PC-3 (cell line): ENCODE data around the gene TSGA10. TPM values are rescaled to one million over a fixed set of nuclear protein-coding genes. Genes with fewer than 3 reads are reported as not detected.

Source experiments
- ATAC-seq: fragments of 200-7000 bp; cut with Tn5 transposase; 2 replicates; pipeline ENCODE4 v1.9.1; 2020; ENCODE audit warnings: mild to moderate bottlenecking, moderate library complexity
- BruUV-seq: library from RNA; stranded (reverse); fragments of 400-500 nt; replicated peaks from 2 replicates; lab custom pipeline; 2021; lab: Mats Ljungman, UMichigan
- CTCF ChIA-PET: fragments of 300-600 bp; sonication (Branson Sonifier 250); formaldehyde crosslinking; loops from one replicate; lab custom pipeline; 2022; ENCODE audit warnings: antibody characterized with exemption; lab: Charles Lee
- POLR2A ChIA-PET: fragments of 300-600 bp; sonication (Branson Sonifier 250); formaldehyde crosslinking; loops from one replicate; lab custom pipeline; 2022; ENCODE audit warnings: antibody characterized with exemption; ENCODE audit not compliant: unreplicated experiment; lab: Charles Lee
- DNase-seq: peaks from one replicate; pipeline ENCODE4 v3.0.0-alpha.2; 2015
- H2AFZ ChIP-seq: fragments of 300-600 bp; sonication (generic); 2 replicates; pipeline ENCODE4 v1.6.0; 2016; ENCODE audit warnings: antibody characterized with exemption, low read length
- H3F3A ChIP-seq: fragments of 300-600 bp; sonication (generic); one replicate; pipeline ENCODE4 v1.6.0; 2017; ENCODE audit warnings: antibody characterized with exemption, low read length, control low read depth, mild to moderate bottlenecking; ENCODE audit not compliant: unreplicated experiment
- H3K27ac ChIP-seq: fragments of 300-600 bp; sonication (generic); 2 replicates; pipeline ENCODE4 v1.5.1; 2016; ENCODE audit warnings: mild to moderate bottlenecking, low read length
- H3K27me3 ChIP-seq: fragments of 300-600 bp; sonication (generic); 2 replicates; pipeline ENCODE4 v1.6.1; 2016; ENCODE audit warnings: low read length, mixed read lengths
- H3K36me3 ChIP-seq: fragments of 300-600 bp; sonication (generic); 2 replicates; pipeline ENCODE4 v1.6.1; 2016; ENCODE audit warnings: low read depth, mixed run types, low read length, mixed read lengths
- H3K4me1 ChIP-seq: fragments of 300-600 bp; sonication (generic); 2 replicates; pipeline ENCODE4 v1.5.1; 2016; ENCODE audit warnings: low read length; ENCODE audit not compliant: insufficient read depth
- H3K4me2 ChIP-seq: fragments of 300-600 bp; sonication (generic); 2 replicates; pipeline ENCODE4 v1.6.0; 2016; ENCODE audit warnings: low read length
- H3K4me3 ChIP-seq: fragments of 300-600 bp; sonication (generic); 2 replicates; pipeline ENCODE4 v1.5.1; 2016; ENCODE audit warnings: mild to moderate bottlenecking, low read length, mixed read lengths
- H3K79me2 ChIP-seq: fragments of 300-600 bp; sonication (generic); 2 replicates; pipeline ENCODE4 v1.6.1; 2017; ENCODE audit warnings: low read length, mixed read lengths
- H3K9ac ChIP-seq: fragments of 300-600 bp; sonication (generic); 2 replicates; pipeline ENCODE4 v1.6.0; 2016; ENCODE audit warnings: mild to moderate bottlenecking, low read length
- H3K9me2 ChIP-seq: fragments of 300-600 bp; sonication (generic); replicated peaks from 2 replicates; pipeline ENCODE4 v1.6.1; 2016; ENCODE audit warnings: mixed run types, low read length, mixed read lengths
- H3K9me3 ChIP-seq: fragments of 300-600 bp; sonication (generic); 2 replicates; pipeline ENCODE4 v1.6.1; 2016; ENCODE audit warnings: low read length, mixed read lengths
- H4K20me1 ChIP-seq: fragments of 300-600 bp; sonication (generic); 2 replicates; pipeline ENCODE4 v1.6.1; 2016; ENCODE audit warnings: low read length, mixed read lengths
- EZH2 ChIP-seq: fragments of 300-600 bp; sonication (generic); IDR thresholded peaks from one replicate; pipeline ENCODE4 v1.6.1; 2017; ENCODE audit warnings: antibody characterized with exemption, mild to moderate bottlenecking, low read length; ENCODE audit not compliant: unreplicated experiment
- EZH2phosphoT487 ChIP-seq: fragments of 300-600 bp; sonication (generic); IDR thresholded peaks from 2 replicates; pipeline ENCODE4 v1.6.1; 2018; ENCODE audit warnings: mild to moderate bottlenecking, antibody characterized with exemption, low read length, borderline replicate concordance
- intact Hi-C: fragments of 100-400 bp; cut with micrococcal nuclease; formaldehyde crosslinking; loops from 2 replicates; pipeline ENCODE4 v1.9.0; 2023
- total RNA-seq: library from RNA; depleted of rRNA; stranded (reverse); fragments of >200 nt; gene quantifications from 2 replicates; pipeline ENCODE4 v1.2.3, GENCODE V29; 2014
- TF ChIP-seq, protein P1 (sequence below): fragments of 300-600 bp; sonication (generic); conservative IDR thresholded peaks from 2 replicates; pipeline ENCODE4 v1.5.1; 2017; ENCODE audit warnings: antibody characterized with exemption, low read depth, mild to moderate bottlenecking, low read length

TSGA10 gene
- total RNA-seq, 1 experiment from 2014 or later: 8.9 TPM

DNA sequence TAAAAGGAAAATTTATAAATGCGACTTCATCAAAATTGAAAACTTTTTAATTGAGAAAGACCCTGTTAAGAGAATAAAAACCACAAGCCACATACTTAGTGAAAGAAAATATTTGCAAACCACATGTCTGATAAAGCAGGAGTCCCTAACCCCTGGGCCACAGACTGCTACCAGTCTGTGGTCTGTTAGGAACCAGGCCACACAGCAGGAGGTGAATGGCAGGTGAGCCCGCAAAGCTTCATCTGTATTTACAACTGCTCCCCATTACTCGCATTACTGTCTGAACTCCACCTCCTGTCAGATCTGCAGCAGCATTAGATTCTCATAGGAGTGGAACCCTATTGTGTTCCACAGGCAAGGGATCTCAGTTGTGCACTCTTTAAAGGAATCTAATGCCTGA lies 123.3 kb downstream of the TSGA10 start:
- TF ChIP-seq EZH2: no peak
- no peak for TF ChIP-seq EZH2phosphoT487
- TF ChIP-seq, protein P1, sequence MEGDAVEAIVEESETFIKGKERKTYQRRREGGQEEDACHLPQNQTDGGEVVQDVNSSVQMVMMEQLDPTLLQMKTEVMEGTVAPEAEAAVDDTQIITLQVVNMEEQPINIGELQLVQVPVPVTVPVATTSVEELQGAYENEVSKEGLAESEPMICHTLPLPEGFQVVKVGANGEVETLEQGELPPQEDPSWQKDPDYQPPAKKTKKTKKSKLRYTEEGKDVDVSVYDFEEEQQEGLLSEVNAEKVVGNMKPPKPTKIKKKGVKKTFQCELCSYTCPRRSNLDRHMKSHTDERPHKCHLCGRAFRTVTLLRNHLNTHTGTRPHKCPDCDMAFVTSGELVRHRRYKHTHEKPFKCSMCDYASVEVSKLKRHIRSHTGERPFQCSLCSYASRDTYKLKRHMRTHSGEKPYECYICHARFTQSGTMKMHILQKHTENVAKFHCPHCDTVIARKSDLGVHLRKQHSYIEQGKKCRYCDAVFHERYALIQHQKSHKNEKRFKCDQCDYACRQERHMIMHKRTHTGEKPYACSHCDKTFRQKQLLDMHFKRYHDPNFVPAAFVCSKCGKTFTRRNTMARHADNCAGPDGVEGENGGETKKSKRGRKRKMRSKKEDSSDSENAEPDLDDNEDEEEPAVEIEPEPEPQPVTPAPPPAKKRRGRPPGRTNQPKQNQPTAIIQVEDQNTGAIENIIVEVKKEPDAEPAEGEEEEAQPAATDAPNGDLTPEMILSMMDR: no peak
- intact Hi-C loops: no loop called here
- CTCF ChIA-PET: no interaction called here

DNA sequence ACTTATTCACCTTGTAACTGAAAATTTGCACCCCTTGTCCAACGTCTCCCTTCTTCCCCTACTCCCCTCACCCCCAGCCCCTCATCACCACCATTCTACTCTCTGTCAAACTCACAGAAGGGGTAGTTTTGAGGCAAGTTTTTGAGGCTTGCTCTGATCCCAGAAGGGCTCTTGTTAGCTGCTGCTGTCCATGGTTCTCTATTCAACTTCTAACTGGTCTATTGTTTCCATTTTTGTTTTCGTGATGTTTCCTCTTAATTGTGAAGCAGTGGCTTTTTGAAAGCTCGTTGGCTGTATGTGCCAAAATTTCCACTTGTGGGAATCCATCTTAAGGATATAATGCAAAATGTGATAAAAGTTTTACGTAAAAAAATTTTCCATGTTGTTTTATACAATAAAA lies 126.2 kb downstream of the TSGA10 start:
- Histone ChIP-seq H3K79me2 (no peaks in the 10 kb centered on the region), H2AFZ (no peak overlapping the region), H3K9me2 (no peaks in the 10 kb centered on the region), H3K36me3 (no peaks in the 10 kb centered on the region), H3K27me3 (no peaks in the 10 kb centered on the region), H3K4me1 (no peaks in the 10 kb centered on the region), H3K4me3 (no peak overlapping the region), H3K27ac (no peak overlapping the region), H3K9me3 (no peaks in the 10 kb centered on the region), H3K9ac (no peak overlapping the region), H4K20me1 (no peaks in the 10 kb centered on the region), H3K4me2 (no peak overlapping the region), H3F3A (no peaks in the 10 kb centered on the region)
- POLR2A ChIA-PET: no interaction called here
- ATAC-seq: no peak
- TF ChIP-seq EZH2: no peak
- TF ChIP-seq, protein P1: no peak
- TF ChIP-seq EZH2phosphoT487: no peak
- CTCF ChIA-PET: no interaction called here
- no peak for DNase-seq
- intact Hi-C loops: no loop called here
- BruUV-seq: no TSS peak

More for the DNA sequence above, 123.3 kb downstream of the TSGA10 start:
- no peak overlapping the region for H3K27ac ChIP-seq
- H3K9me2 ChIP-seq: no peaks in the 10 kb centered on the region
- H3K27me3 ChIP-seq: no peaks in the 10 kb centered on the region
- H3K4me2 ChIP-seq: no peak overlapping the region
- POLR2A ChIA-PET: no interaction called here
- H3F3A ChIP-seq: no peaks in the 10 kb centered on the region
- H3K9me3 ChIP-seq: no peaks in the 10 kb centered on the region
- H3K4me1 ChIP-seq: no peaks in the 10 kb centered on the region
- BruUV-seq: no TSS peak
- H4K20me1 ChIP-seq: no peaks in the 10 kb centered on the region
- ATAC-seq: no peak
- no peak overlapping the region for H3K9ac ChIP-seq
- H3K79me2 ChIP-seq: no peaks in the 10 kb centered on the region
- no peak for DNase-seq
- H3K4me3 ChIP-seq: no peak overlapping the region
- H3K36me3 ChIP-seq: no peaks in the 10 kb centered on the region
- no peak overlapping the region for H2AFZ ChIP-seq

DNA sequence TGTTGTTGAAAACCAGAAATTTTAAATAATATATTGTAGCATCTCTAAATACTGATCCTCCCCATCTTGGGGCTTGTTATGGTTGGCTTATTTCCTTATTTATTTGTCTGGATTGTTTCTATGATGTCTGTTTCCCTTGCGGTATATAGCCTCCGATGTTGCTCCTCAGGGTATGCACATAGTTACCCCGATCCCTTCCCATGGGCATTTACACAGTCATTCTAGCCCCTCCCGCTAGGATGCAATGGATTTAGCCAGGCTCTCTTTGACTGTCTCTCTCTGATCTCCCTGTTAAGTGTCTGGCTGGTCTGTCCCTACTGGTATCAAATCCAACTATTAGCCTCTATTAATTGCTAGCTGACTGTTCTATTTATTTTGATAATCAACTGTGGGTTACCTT lies 126.9 kb downstream of the TSGA10 start:
- Histone ChIP-seq H3K27me3 (no peaks in the 10 kb centered on the region), H3K4me1 (no peaks in the 10 kb centered on the region), H4K20me1 (no peaks in the 10 kb centered on the region), H2AFZ (no peak overlapping the region), H3K79me2 (no peaks in the 10 kb centered on the region), H3K36me3 (no peaks in the 10 kb centered on the region), H3K4me2 (no peak overlapping the region), H3K4me3 (no peak overlapping the region), H3K27ac (no peak overlapping the region), H3K9me2 (no peaks in the 10 kb centered on the region), H3K9me3 (no peaks in the 10 kb centered on the region), H3F3A (no peaks in the 10 kb centered on the region), H3K9ac (no peak overlapping the region)
- ChIA-PET POLR2A (no interaction called here), CTCF (interaction anchor here (0.5 kb wide), 1 partner anchor 190 kb away, joined by 4 read pairs; no protein-coding TSS in a partner anchor)
- ATAC-seq (no peak), DNase-seq (no peak)
- intact Hi-C loops: no loop called here
- TF ChIP-seq EZH2phosphoT487 (no peak), EZH2 (no peak)
- TF ChIP-seq, protein P1: no peak
- BruUV-seq: no TSS peak
